KMS-11 (cell line): ENCODE measurements around the gene G6PC3.
"Not testable (repeated sequence)": the region's sequence is repeated elsewhere in the genome, so short reads cannot be mapped to it uniquely, and the experiment has no call there.

ENCODE experiments used
- H2AFZ ChIP-seq: fragments of 200-600 bp; sonication (generic); 2 replicates; pipeline ENCODE4 v1.6.1; 2016; ENCODE audit warnings: antibody characterized with exemption, mixed run types, low read depth
- H3K27ac ChIP-seq: fragments of 200-600 bp; sonication (generic); 2 replicates; pipeline ENCODE4 v1.6.1; 2016; ENCODE audit warnings: mild to moderate bottlenecking, mixed run types
- H3K27me3 ChIP-seq: fragments of 200-600 bp; sonication (generic); 2 replicates; pipeline ENCODE4 v1.6.1; 2017; ENCODE audit warnings: mild to moderate bottlenecking, low read depth, mixed run types, moderate library complexity; ENCODE audit not compliant: insufficient read depth
- H3K36me3 ChIP-seq: fragments of 200-600 bp; sonication (generic); 2 replicates; pipeline ENCODE4 v1.6.1; 2017; ENCODE audit warnings: mild to moderate bottlenecking, mixed run types; ENCODE audit not compliant: insufficient read depth
- H3K4me1 ChIP-seq: fragments of 200-600 bp; sonication (generic); 2 replicates; pipeline ENCODE4 v1.6.1; 2016; ENCODE audit warnings: mild to moderate bottlenecking, low read depth, mixed run types; ENCODE audit not compliant: poor library complexity, severe bottlenecking
- H3K4me2 ChIP-seq: fragments of 200-600 bp; sonication (generic); 2 replicates; pipeline ENCODE4 v1.7.0; 2016; ENCODE audit warnings: mild to moderate bottlenecking, mixed run types
- H3K4me3 ChIP-seq: fragments of 200-600 bp; sonication (generic); IDR thresholded peaks from 2 replicates; pipeline ENCODE4 v1.6.1; 2017; ENCODE audit warnings: low read depth, low read length, mixed read lengths; ENCODE audit not compliant: insufficient read depth
- H3K79me2 ChIP-seq: fragments of 200-600 bp; sonication (generic); 2 replicates; pipeline ENCODE4 v1.6.1; 2016; ENCODE audit warnings: low read depth, mixed run types; ENCODE audit not compliant: insufficient read depth
- H3K9ac ChIP-seq: fragments of 200-600 bp; sonication (generic); 2 replicates; pipeline ENCODE4 v1.6.1; 2016; ENCODE audit warnings: mild to moderate bottlenecking, mixed run types
- H4K20me1 ChIP-seq: fragments of 200-600 bp; sonication (generic); 2 replicates; pipeline ENCODE4 v1.6.1; 2016; ENCODE audit warnings: mild to moderate bottlenecking, mixed run types; ENCODE audit not compliant: insufficient read depth
- CTCF ChIP-seq: fragments of 200-600 bp; sonication (generic); conservative IDR thresholded peaks from 2 replicates; pipeline ENCODE4 v1.6.1; 2017; ENCODE audit warnings: low read depth, mild to moderate bottlenecking, antibody characterized with exemption, low read length, moderate library complexity, mixed read lengths

The G6PC3 gene

GRCh38 chr17:44024853-44025252 is 45.7 kb upstream of the G6PC3 start:
- Histone ChIP-seq H3K4me2 (no peak overlapping the region), H3K27me3 (no peaks in the 10 kb centered on the region), H4K20me1 (no peaks in the 10 kb centered on the region), H2AFZ (no peak overlapping the region), H3K36me3 (no peaks in the 10 kb centered on the region), H3K4me3 (no peak overlapping the region), H3K79me2 (no peaks in the 10 kb centered on the region), H3K27ac (no peak overlapping the region), H3K9ac (no peak overlapping the region), H3K4me1 (no peaks in the 10 kb centered on the region)
- TF ChIP-seq CTCF = no peak

GRCh38 chr17:44029736-44030135 is 40.8 kb upstream of the G6PC3 start:
- no peaks in the 10 kb centered on the region for H3K27me3 ChIP-seq
- H3K4me2 ChIP-seq = no peak overlapping the region
- no peak overlapping the region for H3K27ac ChIP-seq
- H3K9ac ChIP-seq = no peak overlapping the region
- H3K79me2 ChIP-seq = no peaks in the 10 kb centered on the region
- H4K20me1 ChIP-seq = no peaks in the 10 kb centered on the region
- TF ChIP-seq CTCF = no peak
- no peaks in the 10 kb centered on the region for H3K36me3 ChIP-seq
- H2AFZ ChIP-seq = no peak overlapping the region
- peaks cover 4% of the 10 kb centered on the region for H3K4me1 ChIP-seq
- H3K4me3 ChIP-seq = no peak overlapping the region

GRCh38 chr17:44030482-44030881 is 40.1 kb upstream of the G6PC3 start:
- Histone ChIP-seq H3K79me2 (no peaks in the 10 kb centered on the region), H3K27me3 (no peaks in the 10 kb centered on the region), H3K4me3 (no peak overlapping the region), H3K9ac (no peak overlapping the region), H3K27ac (no peak overlapping the region), H4K20me1 (no peaks in the 10 kb centered on the region), H3K4me1 (peaks cover 4% of the 10 kb centered on the region), H3K36me3 (no peaks in the 10 kb centered on the region), H3K4me2 (no peak overlapping the region), H2AFZ (no peak overlapping the region)
- TF ChIP-seq CTCF = no peak

GRCh38 chr17:44033861-44034408 is 36.6 kb upstream of the G6PC3 start:
- Histone ChIP-seq H3K4me3 (no peak overlapping the region), H3K4me2 (no peak overlapping the region), H2AFZ (no peak overlapping the region), H3K36me3 (0 out of 2 replicates have a peak, but pooled peaks cover 4% of the 10 kb centered on the region), H3K27ac (no peak overlapping the region), H3K27me3 (no peaks in the 10 kb centered on the region), H3K9ac (no peak overlapping the region), H4K20me1 (no peaks in the 10 kb centered on the region), H3K79me2 (peaks cover 5% of the 10 kb centered on the region; the same call in 1 of the 2 replicates), H3K4me1 (peaks cover 4% of the 10 kb centered on the region)
- no peak for TF ChIP-seq CTCF

GRCh38 chr17:44034688-44035087 is 35.8 kb upstream of the G6PC3 start:
- not testable (repeated sequence) for H2AFZ ChIP-seq, H3K27ac ChIP-seq, H3K27me3 ChIP-seq, H3K36me3 ChIP-seq, H4K20me1 ChIP-seq, H3K4me2 ChIP-seq, H3K9ac ChIP-seq, H3K79me2 ChIP-seq, H3K4me1 ChIP-seq, H3K4me3 ChIP-seq
